SK-N-SH (cell line): ENCODE data around the gene EDA.

Experiments
- CHD2 ChIP-seq: fragments of 150-350 bp; IDR thresholded peaks from 2 replicates; pipeline ENCODE4 v1.6.1; 2018; ENCODE audit warnings: low read length; ENCODE audit not compliant: partially characterized antibody
- EP300 ChIP-seq, 2 experiments: IDR thresholded peaks; 2 replicates each; pipeline versions ENCODE4 v1.4.0 to v1.6.1; 2012; ENCODE audit warnings: borderline replicate concordance in 1 of 2, low read depth in 1 of 2, low read length in 1 of 2
- EZH2phosphoT487 ChIP-seq: fragments of 200-600 bp; sonication (generic); IDR thresholded peaks from 2 replicates; pipeline ENCODE4 v1.6.1; 2017; ENCODE audit warnings: low read depth, mixed run types, mild to moderate bottlenecking, antibody characterized with exemption, moderate library complexity, borderline replicate concordance
- MXI1 ChIP-seq: IDR thresholded peaks from 2 replicates; pipeline ENCODE4 v1.6.1; 2012; ENCODE audit warnings: mild to moderate bottlenecking, low read depth, low read length, improper control_type of control experiment
- POLR2AphosphoS5 ChIP-seq: IDR thresholded peaks from 2 replicates; pipeline ENCODE4 v1.6.1; 2012; ENCODE audit warnings: low read depth, low read length
- RAD21 ChIP-seq: IDR thresholded peaks from 2 replicates; pipeline ENCODE4 v1.6.1; 2012; ENCODE audit warnings: mild to moderate bottlenecking, low read length
- RFX5 ChIP-seq: IDR thresholded peaks from 2 replicates; pipeline ENCODE4 v1.6.1; 2012; ENCODE audit warnings: mild to moderate bottlenecking, improper control_type of control experiment, low read length
- SIN3A ChIP-seq: IDR thresholded peaks from 2 replicates; pipeline ENCODE4 v1.6.1; 2012; ENCODE audit warnings: low read depth, mild to moderate bottlenecking, low read length, moderate library complexity, borderline replicate concordance
- TEAD4 ChIP-seq: IDR thresholded peaks from 2 replicates; pipeline ENCODE4 v1.4.0; 2012; ENCODE audit warnings: mild to moderate bottlenecking, borderline replicate concordance; ENCODE audit not compliant: insufficient read depth
- TF ChIP-seq, protein P1 (sequence below): fragments of 200-600 bp; sonication (generic); IDR thresholded peaks from 2 replicates; pipeline ENCODE4 v1.6.1; 2017; ENCODE audit warnings: antibody characterized with exemption, mild to moderate bottlenecking, moderate library complexity
- TF ChIP-seq, protein P2 (sequence below): IDR thresholded peaks from 2 replicates; pipeline ENCODE4 v1.4.0; 2012; ENCODE audit warnings: low read depth
- TF ChIP-seq, protein P3 (sequence below): IDR thresholded peaks from 2 replicates; pipeline ENCODE4 v1.6.1; 2012; ENCODE audit warnings: mild to moderate bottlenecking, low read depth, low read length, moderate library complexity

DNA sequence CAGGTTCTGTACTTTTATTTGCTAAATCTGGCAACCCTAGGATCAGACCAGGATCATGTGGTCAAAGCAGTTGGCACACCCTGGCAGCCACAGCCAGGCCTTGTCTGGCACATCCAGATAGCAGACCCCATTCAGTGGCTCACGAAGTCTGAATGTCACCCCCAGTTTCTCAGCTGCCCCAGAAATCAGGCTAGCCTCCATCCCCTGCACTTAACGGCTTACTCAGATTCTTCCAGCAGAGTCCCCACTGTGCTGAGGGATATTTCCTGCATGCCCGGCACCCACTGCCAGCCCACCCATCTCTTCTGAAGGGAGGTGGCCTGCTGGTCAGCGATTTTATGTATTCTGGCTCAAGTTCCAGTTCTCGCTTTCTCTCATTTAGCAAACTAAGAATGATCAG lies 438.5 kb downstream of the EDA start:
- TF ChIP-seq, protein P1, sequence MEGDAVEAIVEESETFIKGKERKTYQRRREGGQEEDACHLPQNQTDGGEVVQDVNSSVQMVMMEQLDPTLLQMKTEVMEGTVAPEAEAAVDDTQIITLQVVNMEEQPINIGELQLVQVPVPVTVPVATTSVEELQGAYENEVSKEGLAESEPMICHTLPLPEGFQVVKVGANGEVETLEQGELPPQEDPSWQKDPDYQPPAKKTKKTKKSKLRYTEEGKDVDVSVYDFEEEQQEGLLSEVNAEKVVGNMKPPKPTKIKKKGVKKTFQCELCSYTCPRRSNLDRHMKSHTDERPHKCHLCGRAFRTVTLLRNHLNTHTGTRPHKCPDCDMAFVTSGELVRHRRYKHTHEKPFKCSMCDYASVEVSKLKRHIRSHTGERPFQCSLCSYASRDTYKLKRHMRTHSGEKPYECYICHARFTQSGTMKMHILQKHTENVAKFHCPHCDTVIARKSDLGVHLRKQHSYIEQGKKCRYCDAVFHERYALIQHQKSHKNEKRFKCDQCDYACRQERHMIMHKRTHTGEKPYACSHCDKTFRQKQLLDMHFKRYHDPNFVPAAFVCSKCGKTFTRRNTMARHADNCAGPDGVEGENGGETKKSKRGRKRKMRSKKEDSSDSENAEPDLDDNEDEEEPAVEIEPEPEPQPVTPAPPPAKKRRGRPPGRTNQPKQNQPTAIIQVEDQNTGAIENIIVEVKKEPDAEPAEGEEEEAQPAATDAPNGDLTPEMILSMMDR: no peak
- no peak for TF ChIP-seq MXI1
- TF ChIP-seq EP300 (IDR thresholded peaks at IDR 0.05; ENCODE audit: borderline replicate concordance in 1 of 2, low read depth in 1 of 2, low read length in 1 of 2): no peak
- no peak for TF ChIP-seq RAD21
- no peak for TF ChIP-seq RFX5
- no peak for TF ChIP-seq POLR2AphosphoS5
- TF ChIP-seq, protein P2, sequence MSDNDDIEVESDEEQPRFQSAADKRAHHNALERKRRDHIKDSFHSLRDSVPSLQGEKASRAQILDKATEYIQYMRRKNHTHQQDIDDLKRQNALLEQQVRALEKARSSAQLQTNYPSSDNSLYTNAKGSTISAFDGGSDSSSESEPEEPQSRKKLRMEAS: no peak
- no peak for TF ChIP-seq SIN3A
- TF ChIP-seq EZH2phosphoT487: no peak
- no peak for TF ChIP-seq TEAD4
- no peak for TF ChIP-seq CHD2
- TF ChIP-seq, protein P3, sequence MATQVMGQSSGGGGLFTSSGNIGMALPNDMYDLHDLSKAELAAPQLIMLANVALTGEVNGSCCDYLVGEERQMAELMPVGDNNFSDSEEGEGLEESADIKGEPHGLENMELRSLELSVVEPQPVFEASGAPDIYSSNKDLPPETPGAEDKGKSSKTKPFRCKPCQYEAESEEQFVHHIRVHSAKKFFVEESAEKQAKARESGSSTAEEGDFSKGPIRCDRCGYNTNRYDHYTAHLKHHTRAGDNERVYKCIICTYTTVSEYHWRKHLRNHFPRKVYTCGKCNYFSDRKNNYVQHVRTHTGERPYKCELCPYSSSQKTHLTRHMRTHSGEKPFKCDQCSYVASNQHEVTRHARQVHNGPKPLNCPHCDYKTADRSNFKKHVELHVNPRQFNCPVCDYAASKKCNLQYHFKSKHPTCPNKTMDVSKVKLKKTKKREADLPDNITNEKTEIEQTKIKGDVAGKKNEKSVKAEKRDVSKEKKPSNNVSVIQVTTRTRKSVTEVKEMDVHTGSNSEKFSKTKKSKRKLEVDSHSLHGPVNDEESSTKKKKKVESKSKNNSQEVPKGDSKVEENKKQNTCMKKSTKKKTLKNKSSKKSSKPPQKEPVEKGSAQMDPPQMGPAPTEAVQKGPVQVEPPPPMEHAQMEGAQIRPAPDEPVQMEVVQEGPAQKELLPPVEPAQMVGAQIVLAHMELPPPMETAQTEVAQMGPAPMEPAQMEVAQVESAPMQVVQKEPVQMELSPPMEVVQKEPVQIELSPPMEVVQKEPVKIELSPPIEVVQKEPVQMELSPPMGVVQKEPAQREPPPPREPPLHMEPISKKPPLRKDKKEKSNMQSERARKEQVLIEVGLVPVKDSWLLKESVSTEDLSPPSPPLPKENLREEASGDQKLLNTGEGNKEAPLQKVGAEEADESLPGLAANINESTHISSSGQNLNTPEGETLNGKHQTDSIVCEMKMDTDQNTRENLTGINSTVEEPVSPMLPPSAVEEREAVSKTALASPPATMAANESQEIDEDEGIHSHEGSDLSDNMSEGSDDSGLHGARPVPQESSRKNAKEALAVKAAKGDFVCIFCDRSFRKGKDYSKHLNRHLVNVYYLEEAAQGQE: no peak
